ENCODE data around the gene RPS13.
"Not testable (repeated sequence)": the region's sequence is repeated elsewhere in the genome, so short reads cannot be mapped to it uniquely, and the experiment has no call there.

Gene RPS13

DNA sequence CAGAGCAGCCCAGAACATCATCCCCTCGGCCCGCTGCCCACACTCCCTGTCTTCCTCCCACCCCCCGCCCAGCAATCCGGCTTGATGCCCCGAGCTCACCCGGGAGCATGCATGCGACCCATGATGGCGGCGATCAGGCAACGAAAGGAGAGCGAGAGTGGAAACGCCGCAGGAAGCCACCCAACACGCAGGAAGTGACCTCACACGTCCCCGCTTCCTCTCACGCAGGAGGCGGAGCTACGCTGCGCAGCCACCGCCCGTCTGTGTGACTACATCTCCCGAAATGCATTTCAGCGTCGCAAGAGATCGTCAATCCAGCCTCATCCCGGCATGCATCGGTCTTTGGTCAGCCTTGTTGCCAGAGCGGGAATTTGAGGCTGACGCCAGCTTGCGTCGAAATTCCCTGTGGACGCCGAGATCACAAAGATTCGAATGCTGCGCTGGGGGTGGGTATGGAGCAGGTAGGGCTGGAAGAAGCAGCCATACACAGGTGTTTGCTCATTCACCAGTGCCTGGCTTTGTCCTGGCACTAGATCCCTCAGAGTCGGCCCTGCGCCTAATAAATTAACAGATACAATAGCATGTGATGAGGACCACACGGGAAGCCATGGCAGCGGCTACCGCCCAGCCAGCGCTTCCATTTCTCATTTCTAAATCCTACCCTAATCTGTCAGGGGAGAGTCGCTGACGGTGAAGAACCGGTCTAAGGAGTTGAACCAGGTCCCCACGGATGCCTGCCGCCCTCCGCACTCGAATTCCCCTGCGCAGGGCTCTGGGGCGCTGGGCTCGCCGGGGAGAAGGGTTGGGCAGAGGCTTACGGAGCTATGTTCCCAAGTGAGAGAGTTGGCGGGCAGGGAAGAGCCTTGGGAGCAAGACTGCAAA, at the start of gene RPS13:
Gene RPS13 (minus strand): TSS at position 148 of the 882 bp plus-strand sequence. CDS start 26 bp downstream, at position 122.
- H3K27ac ChIP-seq: peak within 1 kb of the TSS; percentile 87
- TF ChIP-seq, protein P1, sequence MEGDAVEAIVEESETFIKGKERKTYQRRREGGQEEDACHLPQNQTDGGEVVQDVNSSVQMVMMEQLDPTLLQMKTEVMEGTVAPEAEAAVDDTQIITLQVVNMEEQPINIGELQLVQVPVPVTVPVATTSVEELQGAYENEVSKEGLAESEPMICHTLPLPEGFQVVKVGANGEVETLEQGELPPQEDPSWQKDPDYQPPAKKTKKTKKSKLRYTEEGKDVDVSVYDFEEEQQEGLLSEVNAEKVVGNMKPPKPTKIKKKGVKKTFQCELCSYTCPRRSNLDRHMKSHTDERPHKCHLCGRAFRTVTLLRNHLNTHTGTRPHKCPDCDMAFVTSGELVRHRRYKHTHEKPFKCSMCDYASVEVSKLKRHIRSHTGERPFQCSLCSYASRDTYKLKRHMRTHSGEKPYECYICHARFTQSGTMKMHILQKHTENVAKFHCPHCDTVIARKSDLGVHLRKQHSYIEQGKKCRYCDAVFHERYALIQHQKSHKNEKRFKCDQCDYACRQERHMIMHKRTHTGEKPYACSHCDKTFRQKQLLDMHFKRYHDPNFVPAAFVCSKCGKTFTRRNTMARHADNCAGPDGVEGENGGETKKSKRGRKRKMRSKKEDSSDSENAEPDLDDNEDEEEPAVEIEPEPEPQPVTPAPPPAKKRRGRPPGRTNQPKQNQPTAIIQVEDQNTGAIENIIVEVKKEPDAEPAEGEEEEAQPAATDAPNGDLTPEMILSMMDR (IDR thresholded peaks at IDR 0.05): peak; percentile 17
- peaks cover 24 to 25% of the 10 kb centered on the region in 2 experiments for H3K4me1 ChIP-seq (ENCODE audit: control insufficient read depth in 1 of 2, insufficient read depth in 1 of 2, low read depth in 1 of 2, low read length in 1 of 2)
- H3K4me3 ChIP-seq (ENCODE audit: low read depth in 1 of 2, low read length in 1 of 2): peak within 1 kb of the TSS; percentile 89 to 92
- H3K36me3 ChIP-seq: peaks cover 30% of the 10 kb centered on the region
- no peaks in the 10 kb centered on the region for H3K27me3 ChIP-seq
- H3K9me3 ChIP-seq: no peaks in the 10 kb centered on the region

DNA sequence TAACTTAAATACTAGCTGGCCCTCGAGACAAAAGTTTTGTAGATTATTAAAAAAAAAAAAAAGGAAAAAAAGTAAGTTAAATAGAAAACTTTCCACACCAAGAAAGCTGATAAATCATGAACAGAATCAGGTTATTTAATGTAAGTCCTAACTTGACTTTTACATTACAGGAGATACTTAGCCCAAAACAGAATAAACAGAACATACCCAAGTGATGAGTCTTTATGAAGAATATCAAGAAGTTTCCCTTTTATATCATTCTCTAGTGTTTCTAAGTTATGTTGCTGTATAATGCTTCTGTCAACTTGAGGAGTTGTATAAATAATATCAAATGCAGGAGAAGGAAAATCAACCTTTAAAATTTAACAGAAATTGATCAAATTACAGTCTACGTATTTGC, 44.5 kb upstream of the RPS13 start:
- H3K27ac ChIP-seq: no peak overlapping the region
- H3K4me3 ChIP-seq (ENCODE audit: low read depth in 1 of 2, low read length in 1 of 2): no peak overlapping the region
- no peaks in the 10 kb centered on the region for H3K4me1 ChIP-seq (ENCODE audit: control insufficient read depth in 1 of 2, insufficient read depth in 1 of 2, low read depth in 1 of 2, low read length in 1 of 2)
- TF ChIP-seq, protein P1 (IDR thresholded peaks at IDR 0.05): no peak
- peaks cover 11% of the 10 kb centered on the region for H3K36me3 ChIP-seq
- no peaks in the 10 kb centered on the region for H3K9me3 ChIP-seq
- no peaks in the 10 kb centered on the region for H3K27me3 ChIP-seq

- Histone ChIP-seq H3K27ac (no peak overlapping the region), H3K4me3 (ENCODE audit: low read depth in 1 of 2, low read length in 1 of 2) (no peak overlapping the region), H3K36me3 (peaks cover 29% of the 10 kb centered on the region), H3K9me3 (no peaks in the 10 kb centered on the region), H3K4me1 (ENCODE audit: control insufficient read depth in 1 of 2, insufficient read depth in 1 of 2, low read depth in 1 of 2, low read length in 1 of 2) (no peaks in the 10 kb centered on the region), H3K27me3 (no peaks in the 10 kb centered on the region)
- TF ChIP-seq, protein P1 (IDR thresholded peaks at IDR 0.05): no peak
Measured at GRCh38 chr11:17117262-17117661, 39.8 kb upstream of the RPS13 start.

DNA sequence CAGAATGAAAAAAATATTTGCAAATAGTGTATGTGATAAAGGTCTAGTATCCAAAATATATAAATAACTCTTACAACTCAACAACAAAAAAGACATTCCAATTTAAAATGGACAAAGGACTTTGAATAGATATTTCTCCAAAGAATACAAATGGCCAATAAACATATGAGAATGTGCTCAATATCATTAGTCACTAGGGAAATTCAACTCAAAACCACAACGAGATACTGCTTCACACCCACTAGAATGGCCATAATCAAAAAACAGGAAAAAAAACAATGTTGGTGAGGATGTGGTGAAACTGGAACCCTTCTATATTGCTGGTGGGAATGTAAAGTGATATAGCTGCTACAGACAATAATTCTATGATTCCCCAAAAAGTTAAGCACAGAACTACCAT, 38.6 kb upstream of the RPS13 start:
- H3K36me3 ChIP-seq: peaks cover 28% of the 10 kb centered on the region
- TF ChIP-seq, protein P1 (IDR thresholded peaks at IDR 0.05): no peak
- no peaks in the 10 kb centered on the region for H3K4me1 ChIP-seq (ENCODE audit: control insufficient read depth in 1 of 2, insufficient read depth in 1 of 2, low read depth in 1 of 2, low read length in 1 of 2)

GRCh38 chr11:17107745-17108144, 30.3 kb upstream of the RPS13 start:
- peaks cover 63% of the 10 kb centered on the region for H3K36me3 ChIP-seq
- not testable (repeated sequence) for H3K9me3 ChIP-seq; H3K4me3 ChIP-seq (ENCODE audit: low read depth in 1 of 2, low read length in 1 of 2); H3K27me3 ChIP-seq; H3K4me1 ChIP-seq (ENCODE audit: control insufficient read depth in 1 of 2, insufficient read depth in 1 of 2, low read depth in 1 of 2, low read length in 1 of 2); H3K27ac ChIP-seq

More for the DNA sequence above, 38.6 kb upstream of the RPS13 start:
- Histone ChIP-seq H3K9me3 (no peaks in the 10 kb centered on the region), H3K27ac (no peak overlapping the region), H3K27me3 (no peaks in the 10 kb centered on the region), H3K4me3 (ENCODE audit: low read depth in 1 of 2, low read length in 1 of 2) (no peak overlapping the region)

DNA sequence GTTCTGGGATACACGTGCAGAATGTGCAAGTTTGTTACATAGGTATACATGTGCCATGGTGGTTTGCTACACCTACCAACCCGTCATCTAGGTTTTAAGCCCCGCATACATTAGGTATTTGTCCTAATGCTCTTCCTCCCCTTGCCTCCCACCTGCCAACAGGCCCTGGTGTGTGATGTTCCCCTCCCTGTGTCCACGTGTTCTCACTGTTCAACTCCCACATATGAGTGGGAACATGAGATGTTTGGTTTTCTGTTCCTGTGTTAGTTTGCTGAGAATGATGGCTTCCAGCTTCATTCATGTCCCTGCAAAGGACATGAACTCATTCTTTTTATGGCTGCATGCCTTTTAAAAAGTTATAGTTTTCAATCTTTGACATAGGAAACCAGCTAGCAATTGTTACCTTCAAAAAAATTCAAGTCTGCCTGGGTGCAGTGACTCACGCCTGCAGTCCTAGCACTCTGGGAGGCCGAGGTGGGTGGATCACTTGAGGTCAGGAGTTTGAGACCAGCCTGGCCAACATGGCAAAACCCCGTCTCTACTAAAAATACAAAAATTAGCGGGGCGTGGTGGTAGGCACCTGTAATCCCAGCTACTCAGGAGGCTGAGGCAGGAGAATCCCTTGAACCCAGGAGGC, 28.1 kb upstream of the RPS13 start:
- not testable (repeated sequence) for H3K9me3 ChIP-seq; H3K4me1 ChIP-seq (ENCODE audit: control insufficient read depth in 1 of 2, insufficient read depth in 1 of 2, low read depth in 1 of 2, low read length in 1 of 2); H3K27me3 ChIP-seq; H3K4me3 ChIP-seq (ENCODE audit: low read depth in 1 of 2, low read length in 1 of 2); H3K27ac ChIP-seq
- H3K36me3 ChIP-seq: peaks cover 68% of the 10 kb centered on the region

All from neutrophil (primary cell).